DND-41 (cell line): Measurements from ENCODE around the gene SLC25A13.

Experiments used
- EZH2 ChIP-seq: IDR thresholded peaks from 3 replicates; pipeline ENCODE4 v1.6.1; 2012; ENCODE audit warnings: borderline replicate concordance, low read depth, mild to moderate bottlenecking, moderate library complexity, low read length, inconsistent platforms; ENCODE audit not compliant: severe bottlenecking
- TF ChIP-seq, protein P1 (sequence below): IDR thresholded peaks from 2 replicates; pipeline ENCODE4 v1.5.1; 2012; ENCODE audit warnings: borderline replicate concordance, low read length, moderate library complexity, mild to moderate bottlenecking; ENCODE audit not compliant: poor library complexity, severe bottlenecking; ENCODE audit errors: extremely low read depth

- TF ChIP-seq, protein P1, sequence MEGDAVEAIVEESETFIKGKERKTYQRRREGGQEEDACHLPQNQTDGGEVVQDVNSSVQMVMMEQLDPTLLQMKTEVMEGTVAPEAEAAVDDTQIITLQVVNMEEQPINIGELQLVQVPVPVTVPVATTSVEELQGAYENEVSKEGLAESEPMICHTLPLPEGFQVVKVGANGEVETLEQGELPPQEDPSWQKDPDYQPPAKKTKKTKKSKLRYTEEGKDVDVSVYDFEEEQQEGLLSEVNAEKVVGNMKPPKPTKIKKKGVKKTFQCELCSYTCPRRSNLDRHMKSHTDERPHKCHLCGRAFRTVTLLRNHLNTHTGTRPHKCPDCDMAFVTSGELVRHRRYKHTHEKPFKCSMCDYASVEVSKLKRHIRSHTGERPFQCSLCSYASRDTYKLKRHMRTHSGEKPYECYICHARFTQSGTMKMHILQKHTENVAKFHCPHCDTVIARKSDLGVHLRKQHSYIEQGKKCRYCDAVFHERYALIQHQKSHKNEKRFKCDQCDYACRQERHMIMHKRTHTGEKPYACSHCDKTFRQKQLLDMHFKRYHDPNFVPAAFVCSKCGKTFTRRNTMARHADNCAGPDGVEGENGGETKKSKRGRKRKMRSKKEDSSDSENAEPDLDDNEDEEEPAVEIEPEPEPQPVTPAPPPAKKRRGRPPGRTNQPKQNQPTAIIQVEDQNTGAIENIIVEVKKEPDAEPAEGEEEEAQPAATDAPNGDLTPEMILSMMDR, result no peak
- TF ChIP-seq EZH2, result no peak
Observed at GRCh38 chr7:96347471-96347870, 25.6 kb upstream of the SLC25A13 start.
